Endothelial cell of umbilical vein (primary cell): ENCODE data around the gene PRKACG. TPM values are rescaled to one million over a fixed set of nuclear protein-coding genes. Genes with fewer than 3 reads are reported as not detected.

Experiments
- BruUV-seq: library from RNA; stranded (reverse); fragments of 400-500 nt; replicated peaks from 2 replicates; lab custom pipeline; 2021; lab: Mats Ljungman, UMichigan
- CTCF ChIA-PET: fragments of 300-600, 350-600 bp; sonication (Branson Sonifier 250); formaldehyde crosslinking; loops from one replicate; lab custom pipeline; 2021; ENCODE audit warnings: antibody characterized with exemption, inconsistent platforms; lab: Charles Lee
- POLR2A ChIA-PET: fragments of 300-600, 350-600 bp; sonication (Branson Sonifier 250); formaldehyde crosslinking; loops from one replicate; lab custom pipeline; 2021; ENCODE audit warnings: antibody characterized with exemption, inconsistent platforms; lab: Charles Lee
- DNase-seq: peaks from one replicate; pipeline ENCODE4 v3.0.0-alpha.2; 2011; ENCODE audit warnings: low read depth, low spot score
- FAIRE-seq: peaks from 2 replicates; lab custom pipeline; 2011; peaks lifted over from hg19 to GRCh38; lab: Jason Lieb, UNC
- H2AFZ ChIP-seq: 2 replicates; pipeline ENCODE4 v1.6.0; 2012; ENCODE audit warnings: low read depth, low read length, control low read depth, inconsistent platforms
- H3K27ac ChIP-seq: 2 replicates; pipeline ENCODE4 v1.5.1; 2011; ENCODE audit warnings: low read depth, mild to moderate bottlenecking, control low read depth, low read length, moderate library complexity; ENCODE audit not compliant: insufficient read depth
- H3K27me3 ChIP-seq, 2 experiments: 2 replicates each; pipeline versions ENCODE4 v1.6.0 to v1.6.1; 2011; ENCODE audit warnings: low read length in 2 of 2, mixed read lengths in 1 of 2; ENCODE audit not compliant: control insufficient read depth in 2 of 2, insufficient read depth in 2 of 2
- H3K36me3 ChIP-seq, 2 experiments: 2 replicates in 1 of 2; 3 replicates in 1 of 2; pipeline ENCODE4 v1.5.1; 2011; ENCODE audit warnings: low read length in 2 of 2, mild to moderate bottlenecking in 1 of 2, moderate library complexity in 1 of 2; ENCODE audit not compliant: control insufficient read depth in 2 of 2, insufficient read depth in 2 of 2; ENCODE audit errors: extremely low read depth in 1 of 2
- H3K4me1 ChIP-seq: 3 replicates; pipeline ENCODE4 v1.5.1; 2011; ENCODE audit warnings: mild to moderate bottlenecking, low read length; ENCODE audit not compliant: control insufficient read depth, insufficient read depth; ENCODE audit errors: extremely low read depth
- H3K4me2 ChIP-seq: 2 replicates; pipeline ENCODE4 v1.6.1; 2011; ENCODE audit warnings: low read length, control low read depth, mixed read lengths; ENCODE audit not compliant: insufficient read depth
- H3K4me3 ChIP-seq, 3 experiments: fragments of 200-600 bp in 1 of 3; sonication (generic), shearing (Covaris generic) in 1 of 3; replicated peaks in 1 of 3; 2 replicates each; pipeline ENCODE4 v1.5.1; 2011 to 2016; ENCODE audit warnings: control low read depth in 3 of 3, low read length in 3 of 3, mild to moderate bottlenecking in 2 of 3, inconsistent platforms in 1 of 3, low read depth in 1 of 3, moderate library complexity in 1 of 3; ENCODE audit not compliant: insufficient read depth in 1 of 3
- H3K79me2 ChIP-seq: 2 replicates; pipeline ENCODE4 v1.6.0; 2012; ENCODE audit warnings: low read length, inconsistent platforms; ENCODE audit not compliant: control insufficient read depth, insufficient read depth
- H3K9ac ChIP-seq: replicated peaks from 2 replicates; pipeline ENCODE3; 2011; ENCODE audit warnings: low read length, control low read depth; ENCODE audit not compliant: insufficient read depth; ENCODE audit errors: extremely low read depth
- H3K9me1 ChIP-seq: replicated peaks from 3 replicates; pipeline ENCODE4 v1.6.0; 2011; ENCODE audit warnings: mild to moderate bottlenecking, low read length; ENCODE audit not compliant: control insufficient read depth, insufficient read depth; ENCODE audit errors: extremely low read depth
- H3K9me3 ChIP-seq: replicated peaks from 2 replicates; pipeline ENCODE4 v1.5.1; 2012; ENCODE audit warnings: low read length, inconsistent platforms; ENCODE audit not compliant: control insufficient read depth, insufficient read depth
- H4K20me1 ChIP-seq: replicated peaks from 2 replicates; pipeline ENCODE3; 2011; ENCODE audit warnings: mild to moderate bottlenecking, low read length; ENCODE audit not compliant: control insufficient read depth, insufficient read depth; ENCODE audit errors: extremely low read depth
- EZH2 ChIP-seq: IDR thresholded peaks from 2 replicates; pipeline ENCODE4 v1.6.1; 2012; ENCODE audit warnings: borderline replicate concordance, low read depth, mild to moderate bottlenecking, moderate library complexity, low read length, inconsistent platforms; ENCODE audit not compliant: severe bottlenecking
- FOS ChIP-seq: IDR thresholded peaks from 2 replicates; pipeline ENCODE4 v1.6.1; 2011; ENCODE audit warnings: mild to moderate bottlenecking, low read length, moderate library complexity, borderline replicate concordance; ENCODE audit not compliant: insufficient read depth
- GATA2 ChIP-seq: IDR thresholded peaks from 2 replicates; pipeline ENCODE4 v1.7.0; 2011; ENCODE audit warnings: low read depth, mild to moderate bottlenecking, moderate library complexity, mixed read lengths, low read length; ENCODE audit not compliant: insufficient read length, insufficient read depth
- JUN ChIP-seq: IDR thresholded peaks from 2 replicates; pipeline ENCODE4 v1.6.1; 2011; ENCODE audit warnings: borderline replicate concordance, low read depth; ENCODE audit not compliant: insufficient read length, insufficient read depth
- MAX ChIP-seq: IDR thresholded peaks from 2 replicates; pipeline ENCODE4 v1.6.1; 2011; ENCODE audit not compliant: insufficient read depth, insufficient read length
- MYC ChIP-seq: IDR thresholded peaks from one replicate; pipeline ENCODE4 v1.6.1; 2011; ENCODE audit warnings: mild to moderate bottlenecking, low read depth, low read length
- POLR2A ChIP-seq: IDR thresholded peaks from 2 replicates; pipeline ENCODE4 v1.6.1; 2012; ENCODE audit warnings: low read depth, mild to moderate bottlenecking, control low read depth, low read length
- POLR2AphosphoS5 ChIP-seq: IDR thresholded peaks from 2 replicates; pipeline ENCODE4 v1.6.1; 2012; ENCODE audit warnings: low read depth, mild to moderate bottlenecking, control low read depth, low read length, moderate library complexity; ENCODE audit not compliant: insufficient read depth
- dilution Hi-C: fragments of 300-500 bp; cut with MboI; formaldehyde crosslinking; loops from one replicate; pipeline ENCODE4 v1.15.0; 2019; ENCODE audit warnings: low sequenced_read_pairs; ENCODE audit not compliant: extremely low pct_ligation_motif_present
- intact Hi-C: fragments of 100-400 bp; cut with micrococcal nuclease; formaldehyde crosslinking; loops from one replicate; pipeline ENCODE4 v1.10.0; 2022
- polyA plus RNA-seq, 4 experiments: library from polyadenylated mRNA; depleted of rRNA in 3 of 4; stranded (reverse) in 3 of 4; unstranded in 1 of 4; fragments of >200 nt; gene quantifications; 2 replicates each; pipeline versions ENCODE4 v1.2.1 to v1.2.3, GENCODE V29; 2011 to 2012; ENCODE audit warnings: missing spikeins in 1 of 4
- total RNA-seq: library from RNA; stranded (reverse); gene quantifications from 2 replicates; pipeline ENCODE4 v1.2.3, GENCODE V29; 2021
- TF ChIP-seq, protein P1 (sequence below), 2 donors: IDR thresholded peaks; 1 replicate in 1 of 2; 2 replicates in 1 of 2; pipeline ENCODE4 v1.5.1; 2011; ENCODE audit warnings: low read length in 2 of 2, mild to moderate bottlenecking in 2 of 2, moderate library complexity in 2 of 2, control low read depth in 1 of 2, inconsistent platforms in 1 of 2, low read depth in 1 of 2; ENCODE audit not compliant: insufficient read depth in 1 of 2; ENCODE audit errors: extremely low read depth in 1 of 2

Gene PRKACG
- total and polyA plus RNA-seq, 2 donors (not counting 3 experiments of a cell fraction or from before 2014, with no cell fraction given) = not detected

DNA sequence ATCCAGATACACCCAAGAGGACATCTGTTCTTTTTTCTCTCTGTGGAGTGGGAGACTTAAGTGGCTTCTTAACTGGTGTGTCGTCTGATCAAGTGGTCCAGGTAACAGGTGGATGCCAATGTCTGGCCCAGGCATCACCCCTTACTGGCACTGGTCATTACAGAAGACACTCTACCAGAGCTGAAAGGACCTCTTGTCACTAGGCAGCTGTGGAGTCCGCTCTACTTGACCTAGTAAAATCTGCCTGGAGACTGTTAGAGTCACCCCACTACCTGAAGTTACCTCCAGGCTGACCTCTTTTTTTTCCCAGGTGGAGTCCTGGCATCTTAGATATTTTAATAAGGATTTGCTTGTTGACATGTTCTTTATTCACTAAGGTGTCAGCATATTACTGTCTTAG is 44.2 kb upstream of the PRKACG start:
- DNase-seq = no peak
- H3K4me3 ChIP-seq = no peak overlapping the region
- no peaks in the 10 kb centered on the region for H4K20me1 ChIP-seq
- H3K27ac ChIP-seq = no peak overlapping the region
- intact Hi-C loops (loop anchor here (2.0 kb wide), 1 partner anchor 33 kb away; no protein-coding TSS in a partner anchor), dilution Hi-C loops (no loop called here)
- H3K4me2 ChIP-seq = no peak overlapping the region
- no peak overlapping the region for H2AFZ ChIP-seq
- no peak overlapping the region for H3K9ac ChIP-seq
- TF ChIP-seq, protein P1, sequence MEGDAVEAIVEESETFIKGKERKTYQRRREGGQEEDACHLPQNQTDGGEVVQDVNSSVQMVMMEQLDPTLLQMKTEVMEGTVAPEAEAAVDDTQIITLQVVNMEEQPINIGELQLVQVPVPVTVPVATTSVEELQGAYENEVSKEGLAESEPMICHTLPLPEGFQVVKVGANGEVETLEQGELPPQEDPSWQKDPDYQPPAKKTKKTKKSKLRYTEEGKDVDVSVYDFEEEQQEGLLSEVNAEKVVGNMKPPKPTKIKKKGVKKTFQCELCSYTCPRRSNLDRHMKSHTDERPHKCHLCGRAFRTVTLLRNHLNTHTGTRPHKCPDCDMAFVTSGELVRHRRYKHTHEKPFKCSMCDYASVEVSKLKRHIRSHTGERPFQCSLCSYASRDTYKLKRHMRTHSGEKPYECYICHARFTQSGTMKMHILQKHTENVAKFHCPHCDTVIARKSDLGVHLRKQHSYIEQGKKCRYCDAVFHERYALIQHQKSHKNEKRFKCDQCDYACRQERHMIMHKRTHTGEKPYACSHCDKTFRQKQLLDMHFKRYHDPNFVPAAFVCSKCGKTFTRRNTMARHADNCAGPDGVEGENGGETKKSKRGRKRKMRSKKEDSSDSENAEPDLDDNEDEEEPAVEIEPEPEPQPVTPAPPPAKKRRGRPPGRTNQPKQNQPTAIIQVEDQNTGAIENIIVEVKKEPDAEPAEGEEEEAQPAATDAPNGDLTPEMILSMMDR (IDR thresholded peaks at IDR 0.05; ENCODE audit: extremely low read depth in 1 of 2, insufficient read depth in 1 of 2, low read depth in 1 of 2, low read length in 2 of 2) = no peak
- no peak for TF ChIP-seq GATA2
- TF ChIP-seq EZH2 = no peak
- TF ChIP-seq POLR2AphosphoS5 = no peak
- TF ChIP-seq FOS = no peak
- no peak for TF ChIP-seq JUN
- TF ChIP-seq POLR2A = no peak
- no peak for TF ChIP-seq MYC
- TF ChIP-seq MAX = no peak
- no peaks in the 10 kb centered on the region for H3K9me1 ChIP-seq
- no peak for FAIRE-seq
- H3K27me3 ChIP-seq = no peaks in the 10 kb centered on the region
- BruUV-seq = no TSS peak
- ChIA-PET POLR2A (no interaction called here), CTCF (interaction anchor here (0.8 to 7.6 kb wide), 5 partner anchors 55 to 137 kb away, joined by 3 to 281 read pairs (median 51); no protein-coding TSS in a partner anchor)
- no peaks in the 10 kb centered on the region for H3K9me3 ChIP-seq
- H3K4me1 ChIP-seq = peaks cover 3% of the 10 kb centered on the region
- H3K36me3 ChIP-seq = no peaks in the 10 kb centered on the region
- H3K79me2 ChIP-seq = no peaks in the 10 kb centered on the region
